SK-N-SH treated with all-trans-retinoic acid at 6 μM for 48 hours (cell line): ENCODE data around the gene SIGLEC9.

Experiments used
- ATAC-seq: fragments of 200-7000 bp; cut with Tn5 transposase; 3 replicates; pipeline ENCODE4 v1.9.1; 2020; ENCODE audit warnings: mild to moderate bottlenecking, moderate library complexity
- ARNTL ChIP-seq: fragments of 450-650 bp; formaldehyde crosslinking; IDR thresholded peaks from 2 replicates; pipeline ENCODE4 v1.5.0; 2020; ENCODE audit warnings: low read depth, mild to moderate bottlenecking, moderate library complexity, borderline replicate concordance
- BACH2 ChIP-seq: fragments of 250-450 bp; sonication (Bioruptor Pico); IDR thresholded peaks from 2 replicates; pipeline ENCODE4 v1.9.0; 2021; ENCODE audit warnings: mild to moderate bottlenecking, borderline replicate concordance
- CSDC2 ChIP-seq: fragments of 250-450 bp; sonication (Bioruptor Pico); IDR thresholded peaks from 2 replicates; pipeline ENCODE4 v1.5.0; 2020; ENCODE audit warnings: mild to moderate bottlenecking, moderate library complexity
- ESRRG ChIP-seq: fragments of 250-450 bp; sonication (Bioruptor Pico); IDR thresholded peaks from 2 replicates; pipeline ENCODE4 v1.6.1; 2021; ENCODE audit warnings: mild to moderate bottlenecking
- GLIS3 ChIP-seq: fragments of 250-450 bp; sonication (Bioruptor Pico); IDR thresholded peaks from 2 replicates; pipeline ENCODE4 v1.5.0; 2020; ENCODE audit warnings: mild to moderate bottlenecking, moderate library complexity
- ISL1 ChIP-seq: fragments of 250-450 bp; sonication (Bioruptor Pico); IDR thresholded peaks from 2 replicates; pipeline ENCODE4 v2.1.2; 2022; ENCODE audit warnings: mild to moderate bottlenecking, moderate library complexity
- OSR1 ChIP-seq: fragments of 250-450 bp; sonication (Bioruptor Pico); IDR thresholded peaks from 2 replicates; pipeline ENCODE4 v1.8.0; 2022; ENCODE audit warnings: moderate library complexity, mild to moderate bottlenecking, inconsistent platforms
- PPARA ChIP-seq: fragments of 250-450 bp; sonication (Bioruptor Pico); IDR thresholded peaks from 2 replicates; pipeline ENCODE4 v1.5.0; 2020; ENCODE audit warnings: mild to moderate bottlenecking, borderline replicate concordance
- RARB ChIP-seq: fragments of 250-450 bp; sonication (Bioruptor Pico); IDR thresholded peaks from 2 replicates; pipeline ENCODE4 v1.8.0; 2021; ENCODE audit warnings: mild to moderate bottlenecking, moderate library complexity
- SNAI2 ChIP-seq: fragments of 250-450 bp; sonication (Bioruptor Pico); IDR thresholded peaks from 2 replicates; pipeline ENCODE4 v1.5.0; 2020; ENCODE audit warnings: mild to moderate bottlenecking, moderate library complexity
- ZC3H10 ChIP-seq: fragments of 250-450 bp; sonication (Bioruptor Pico); IDR thresholded peaks from 2 replicates; pipeline ENCODE4 v1.5.1; 2021; ENCODE audit warnings: mild to moderate bottlenecking, moderate library complexity
- ZFP3 ChIP-seq: fragments of 250-450 bp; sonication (Bioruptor Pico); IDR thresholded peaks from 2 replicates; pipeline ENCODE4 v1.5.0; 2020; ENCODE audit warnings: mild to moderate bottlenecking, moderate library complexity
- ZFP30 ChIP-seq: fragments of 450-650 bp; formaldehyde crosslinking; IDR thresholded peaks from 2 replicates; pipeline ENCODE4 v1.5.0; 2022; ENCODE audit warnings: mild to moderate bottlenecking, moderate library complexity
- ZNF565 ChIP-seq: fragments of 450-650 bp; formaldehyde crosslinking; conservative IDR thresholded peaks from 2 replicates; pipeline ENCODE4 v1.5.0; 2020; ENCODE audit warnings: low read depth, mild to moderate bottlenecking, moderate library complexity
- ZNF70 ChIP-seq: fragments of 450-650 bp; formaldehyde crosslinking; IDR thresholded peaks from 2 replicates; pipeline ENCODE4 v1.5.0; 2020; ENCODE audit warnings: mild to moderate bottlenecking, moderate library complexity
- ZNF8 ChIP-seq: fragments of 450-650 bp; formaldehyde crosslinking; IDR thresholded peaks from 2 replicates; pipeline ENCODE4 v1.5.0; 2020; ENCODE audit warnings: mild to moderate bottlenecking, moderate library complexity
- TF ChIP-seq, protein P1 (sequence below): fragments of 250-450 bp; sonication (Bioruptor Pico); IDR thresholded peaks from 2 replicates; pipeline ENCODE4 v1.5.1; 2021; ENCODE audit warnings: mild to moderate bottlenecking, moderate library complexity
- TF ChIP-seq, protein P2 (sequence below): fragments of 250-450 bp; sonication (Bioruptor Pico); IDR thresholded peaks from 2 replicates; pipeline ENCODE4 v1.5.1; 2020; ENCODE audit warnings: low read depth, mild to moderate bottlenecking, moderate library complexity
- TF ChIP-seq, protein P3 (sequence below): fragments of 250-450 bp; sonication (Bioruptor Pico); IDR thresholded peaks from 2 replicates; pipeline ENCODE4 v1.8.0; 2021; ENCODE audit warnings: low read depth, mild to moderate bottlenecking, moderate library complexity, borderline replicate concordance
- TF ChIP-seq, protein P4 (sequence below): fragments of 250-450 bp; sonication (Bioruptor Pico); IDR thresholded peaks from 2 replicates; pipeline ENCODE4 v1.5.0; 2020; ENCODE audit warnings: mild to moderate bottlenecking, moderate library complexity

The SIGLEC9 gene

GRCh38 chr19:51108066-51108804 is 16.5 kb upstream of the SIGLEC9 start, which contains the start of gene CTU1 (continued):
- TF ChIP-seq, protein P1, sequence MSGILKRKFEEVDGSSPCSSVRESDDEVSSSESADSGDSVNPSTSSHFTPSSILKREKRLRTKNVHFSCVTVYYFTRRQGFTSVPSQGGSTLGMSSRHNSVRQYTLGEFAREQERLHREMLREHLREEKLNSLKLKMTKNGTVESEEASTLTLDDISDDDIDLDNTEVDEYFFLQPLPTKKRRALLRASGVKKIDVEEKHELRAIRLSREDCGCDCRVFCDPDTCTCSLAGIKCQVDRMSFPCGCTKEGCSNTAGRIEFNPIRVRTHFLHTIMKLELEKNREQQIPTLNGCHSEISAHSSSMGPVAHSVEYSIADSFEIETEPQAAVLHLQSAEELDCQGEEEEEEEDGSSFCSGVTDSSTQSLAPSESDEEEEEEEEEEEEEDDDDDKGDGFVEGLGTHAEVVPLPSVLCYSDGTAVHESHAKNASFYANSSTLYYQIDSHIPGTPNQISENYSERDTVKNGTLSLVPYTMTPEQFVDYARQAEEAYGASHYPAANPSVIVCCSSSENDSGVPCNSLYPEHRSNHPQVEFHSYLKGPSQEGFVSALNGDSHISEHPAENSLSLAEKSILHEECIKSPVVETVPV (CRISPR knock-in tag): no peak
- TF ChIP-seq ZNF565 (CRISPR knock-in tag) (no peak), ARNTL (CRISPR knock-in tag) (no peak), OSR1 (CRISPR knock-in tag) (no peak), CSDC2 (CRISPR knock-in tag) (no peak), RARB (CRISPR knock-in tag) (no peak), ZFP3 (CRISPR knock-in tag) (no peak)
- TF ChIP-seq, protein P2, sequence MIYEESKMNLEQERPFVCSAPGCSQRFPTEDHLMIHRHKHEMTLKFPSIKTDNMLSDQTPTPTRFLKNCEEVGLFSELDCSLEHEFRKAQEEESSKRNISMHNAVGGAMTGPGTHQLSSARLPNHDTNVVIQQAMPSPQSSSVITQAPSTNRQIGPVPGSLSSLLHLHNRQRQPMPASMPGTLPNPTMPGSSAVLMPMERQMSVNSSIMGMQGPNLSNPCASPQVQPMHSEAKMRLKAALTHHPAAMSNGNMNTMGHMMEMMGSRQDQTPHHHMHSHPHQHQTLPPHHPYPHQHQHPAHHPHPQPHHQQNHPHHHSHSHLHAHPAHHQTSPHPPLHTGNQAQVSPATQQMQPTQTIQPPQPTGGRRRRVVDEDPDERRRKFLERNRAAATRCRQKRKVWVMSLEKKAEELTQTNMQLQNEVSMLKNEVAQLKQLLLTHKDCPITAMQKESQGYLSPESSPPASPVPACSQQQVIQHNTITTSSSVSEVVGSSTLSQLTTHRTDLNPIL (CRISPR knock-in tag): no peak
- TF ChIP-seq, protein P3, sequence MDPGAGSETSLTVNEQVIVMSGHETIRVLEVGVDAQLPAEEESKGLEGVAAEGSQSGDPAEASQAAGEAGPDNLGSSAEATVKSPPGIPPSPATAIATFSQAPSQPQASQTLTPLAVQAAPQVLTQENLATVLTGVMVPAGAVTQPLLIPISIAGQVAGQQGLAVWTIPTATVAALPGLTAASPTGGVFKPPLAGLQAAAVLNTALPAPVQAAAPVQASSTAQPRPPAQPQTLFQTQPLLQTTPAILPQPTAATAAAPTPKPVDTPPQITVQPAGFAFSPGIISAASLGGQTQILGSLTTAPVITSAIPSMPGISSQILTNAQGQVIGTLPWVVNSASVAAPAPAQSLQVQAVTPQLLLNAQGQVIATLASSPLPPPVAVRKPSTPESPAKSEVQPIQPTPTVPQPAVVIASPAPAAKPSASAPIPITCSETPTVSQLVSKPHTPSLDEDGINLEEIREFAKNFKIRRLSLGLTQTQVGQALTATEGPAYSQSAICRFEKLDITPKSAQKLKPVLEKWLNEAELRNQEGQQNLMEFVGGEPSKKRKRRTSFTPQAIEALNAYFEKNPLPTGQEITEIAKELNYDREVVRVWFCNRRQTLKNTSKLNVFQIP: no peak

DNA sequence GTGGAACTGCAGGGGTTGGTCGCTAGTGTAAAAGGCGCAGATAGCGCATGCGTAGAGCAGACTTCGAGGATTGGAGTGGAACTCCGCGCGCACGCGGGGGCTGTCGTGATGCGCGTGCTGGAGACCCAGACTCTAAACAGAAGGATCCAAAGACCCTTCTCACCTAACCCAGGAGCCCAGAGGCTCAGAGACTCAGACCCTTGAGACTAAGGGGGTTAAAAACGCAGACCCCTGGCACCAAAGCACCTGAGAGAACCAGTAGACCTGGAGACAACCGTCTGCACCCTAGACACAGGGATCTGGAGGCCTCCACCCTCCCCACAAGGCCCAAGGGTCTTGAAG is 15.9 kb upstream of the SIGLEC9 start:
- peak; percentile 46 for ATAC-seq
- TF ChIP-seq, protein P3: no peak
- no peak for TF ChIP-seq ZFP30 (CRISPR knock-in tag)
- no peak for TF ChIP-seq ZNF70 (CRISPR knock-in tag)
- TF ChIP-seq CSDC2 (CRISPR knock-in tag): no peak
- TF ChIP-seq ZNF8 (CRISPR knock-in tag): no peak
- no peak for TF ChIP-seq ARNTL (CRISPR knock-in tag)
- no peak for TF ChIP-seq PPARA (CRISPR knock-in tag)
- TF ChIP-seq, protein P1 (CRISPR knock-in tag): no peak
- no peak for TF ChIP-seq ZC3H10
- no peak for TF ChIP-seq ISL1
- TF ChIP-seq ESRRG (CRISPR knock-in tag): no peak
- TF ChIP-seq, all 23 proteins: peak for 0

DNA sequence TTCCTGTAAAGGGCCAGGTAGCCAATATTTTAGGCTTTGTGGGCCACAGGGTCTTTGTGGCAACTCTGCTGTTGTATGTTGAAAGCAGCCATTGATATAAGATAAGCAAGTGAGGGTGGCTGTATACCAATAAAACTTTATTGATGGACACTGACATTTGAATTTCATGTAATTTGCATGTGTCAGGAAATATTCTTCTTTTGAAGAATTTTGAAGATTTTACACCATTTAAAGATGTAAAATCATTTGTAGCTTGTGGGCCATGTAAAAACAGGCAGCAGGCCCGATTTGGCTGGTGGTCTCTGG is 14.1 kb upstream of the SIGLEC9 start:
- no peak for ATAC-seq
- TF ChIP-seq, protein P1 (CRISPR knock-in tag): no peak
- TF ChIP-seq ZNF70 (CRISPR knock-in tag) (no peak), BACH2 (CRISPR knock-in tag) (no peak), GLIS3 (CRISPR knock-in tag) (no peak), SNAI2 (CRISPR knock-in tag) (no peak)
- TF ChIP-seq, protein P4, sequence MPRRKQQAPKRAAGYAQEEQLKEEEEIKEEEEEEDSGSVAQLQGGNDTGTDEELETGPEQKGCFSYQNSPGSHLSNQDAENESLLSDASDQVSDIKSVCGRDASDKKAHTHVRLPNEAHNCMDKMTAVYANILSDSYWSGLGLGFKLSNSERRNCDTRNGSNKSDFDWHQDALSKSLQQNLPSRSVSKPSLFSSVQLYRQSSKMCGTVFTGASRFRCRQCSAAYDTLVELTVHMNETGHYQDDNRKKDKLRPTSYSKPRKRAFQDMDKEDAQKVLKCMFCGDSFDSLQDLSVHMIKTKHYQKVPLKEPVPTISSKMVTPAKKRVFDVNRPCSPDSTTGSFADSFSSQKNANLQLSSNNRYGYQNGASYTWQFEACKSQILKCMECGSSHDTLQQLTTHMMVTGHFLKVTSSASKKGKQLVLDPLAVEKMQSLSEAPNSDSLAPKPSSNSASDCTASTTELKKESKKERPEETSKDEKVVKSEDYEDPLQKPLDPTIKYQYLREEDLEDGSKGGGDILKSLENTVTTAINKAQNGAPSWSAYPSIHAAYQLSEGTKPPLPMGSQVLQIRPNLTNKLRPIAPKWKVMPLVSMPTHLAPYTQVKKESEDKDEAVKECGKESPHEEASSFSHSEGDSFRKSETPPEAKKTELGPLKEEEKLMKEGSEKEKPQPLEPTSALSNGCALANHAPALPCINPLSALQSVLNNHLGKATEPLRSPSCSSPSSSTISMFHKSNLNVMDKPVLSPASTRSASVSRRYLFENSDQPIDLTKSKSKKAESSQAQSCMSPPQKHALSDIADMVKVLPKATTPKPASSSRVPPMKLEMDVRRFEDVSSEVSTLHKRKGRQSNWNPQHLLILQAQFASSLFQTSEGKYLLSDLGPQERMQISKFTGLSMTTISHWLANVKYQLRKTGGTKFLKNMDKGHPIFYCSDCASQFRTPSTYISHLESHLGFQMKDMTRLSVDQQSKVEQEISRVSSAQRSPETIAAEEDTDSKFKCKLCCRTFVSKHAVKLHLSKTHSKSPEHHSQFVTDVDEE (CRISPR knock-in tag): no peak
- TF ChIP-seq, protein P3: no peak
